ENCODE measurements around the gene TRIM72. TPM values are rescaled to one million over a fixed set of nuclear protein-coding genes. Genes with fewer than 3 reads are reported as not detected.
"Not testable (repeated sequence)": the region's sequence is repeated elsewhere in the genome, so short reads cannot be mapped to it uniquely, and the experiment has no call there.

TRIM72 gene
- total RNA-seq, 2 donors from 2014 or later: 0.08 to 0.17 TPM

DNA sequence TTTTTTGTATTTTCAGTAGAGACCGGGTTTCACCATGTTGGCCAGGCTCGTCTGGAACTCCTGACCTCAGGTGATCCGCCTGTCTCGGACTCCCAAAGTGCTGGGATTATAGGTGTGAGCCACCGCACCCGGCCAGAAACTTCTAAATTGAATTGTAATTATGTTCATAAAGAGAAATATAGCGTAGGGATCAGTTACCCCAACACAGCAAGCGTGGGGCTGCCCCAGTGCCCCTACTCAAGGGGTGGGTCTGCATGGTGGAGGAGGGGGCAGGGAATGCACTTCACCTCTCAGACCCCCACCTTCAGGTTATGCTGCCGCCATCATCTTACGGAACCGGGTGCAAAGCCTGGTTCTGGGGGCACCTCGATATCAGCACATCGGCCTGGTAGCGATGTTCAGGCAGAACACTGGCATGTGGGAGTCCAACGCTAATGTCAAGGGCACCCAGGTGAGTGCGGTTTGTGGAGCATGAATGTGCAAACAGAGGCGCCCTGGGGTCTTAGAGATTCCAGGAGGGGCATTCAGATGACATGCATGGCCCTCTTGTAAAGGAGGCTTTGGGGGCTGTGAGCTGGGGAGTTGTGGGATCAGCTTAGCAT lies 63.8 kb downstream of the TRIM72 start:
- H3K4me1 Mint-ChIP-seq: peaks cover 2% of the 10 kb centered on the region
- no peaks in the 10 kb centered on the region for H3K27me3 Mint-ChIP-seq
- DNase-seq: no peak
- no peak overlapping the region for H3K27ac Mint-ChIP-seq
- no peaks in the 10 kb centered on the region for H3K9me3 ChIP-seq (ENCODE audit: control insufficient read depth, low read length, poor library complexity, severe bottlenecking)
- peaks cover 6% of the 10 kb centered on the region for H3K36me3 Mint-ChIP-seq (ENCODE audit: low read depth)
- no peak for ATAC-seq
- H3K4me3 Mint-ChIP-seq: no peak overlapping the region

- ATAC-seq; H3K9me3 ChIP-seq (ENCODE audit: control insufficient read depth, low read length, poor library complexity, severe bottlenecking); H3K27me3 Mint-ChIP-seq; H3K27ac Mint-ChIP-seq; DNase-seq; H3K4me1 Mint-ChIP-seq; H3K36me3 Mint-ChIP-seq (ENCODE audit: low read depth); H3K4me3 Mint-ChIP-seq: not testable (repeated sequence)
Observed at GRCh38 chr16:31278853-31279252, 64.9 kb downstream of the TRIM72 start.

Other genes with a start within 250 kb of the TRIM72 start
- under 1 TPM; 0.21 to 0.60 TPM for gene HSD3B7, start 228.9 kb upstream of the TRIM72 start, total RNA-seq
- gene STX1B, start 203.5 kb upstream of the TRIM72 start, total RNA-seq: under 1 TPM; 0.27 to 0.47 TPM
- 10 to 100 TPM; 72.0 to 72.1 TPM for gene STX4, start 180.6 kb upstream of the TRIM72 start, total RNA-seq
- gene ZNF668, start 139.9 kb upstream of the TRIM72 start, total RNA-seq: 10 to 100 TPM in 1 of 2 donors, 1 to 10 TPM in 1; 9.6 to 12.1 TPM
- 10 to 100 TPM; 17.0 to 21.7 TPM for gene ZNF646, start 139.7 kb upstream of the TRIM72 start, total RNA-seq
- 1 to 10 TPM; 3.2 to 4.4 TPM for gene PRSS53, start 125.2 kb upstream of the TRIM72 start, total RNA-seq
- 10 to 100 TPM; 30.6 to 31.7 TPM for gene VKORC1, start 119.3 kb upstream of the TRIM72 start, total RNA-seq
- gene BCKDK, start 105.7 kb upstream of the TRIM72 start, total RNA-seq: 1 to 10 TPM; 8.5 to 9.9 TPM
- gene KAT8, start 96.5 kb upstream of the TRIM72 start, total RNA-seq: 10 to 100 TPM; 86.7 to 97.6 TPM
- not detected for gene PRSS8, start 78.4 kb upstream of the TRIM72 start, total RNA-seq
- under 1 TPM; 0.10 to 0.47 TPM for gene PRSS36, start 64.1 kb upstream of the TRIM72 start, total RNA-seq
- 100 to 1,000 TPM; 910 to 947 TPM for gene FUS, start 34.0 kb upstream of the TRIM72 start, total RNA-seq
- gene PYCARD, start 11.4 kb upstream of the TRIM72 start, total RNA-seq: 10 to 100 TPM; 17.9 to 22.1 TPM
- not detected for gene PYDC1, start 3.0 kb downstream of the TRIM72 start, total RNA-seq
- 10 to 100 TPM in 1 of 2 donors, 1 to 10 TPM in 1; 7.3 to 12.5 TPM for gene ITGAM, start 45.9 kb downstream of the TRIM72 start, total RNA-seq
- gene ITGAX, start 141.1 kb downstream of the TRIM72 start, total RNA-seq: 10 to 100 TPM in 1 of 2 donors, 1 to 10 TPM in 1; 4.6 to 16.0 TPM
- gene ITGAD, start 179.2 kb downstream of the TRIM72 start, total RNA-seq: not detected
- gene COX6A2, start 214.2 kb downstream of the TRIM72 start, total RNA-seq: not detected
- under 1 TPM; 0.10 to 0.23 TPM for gene ZNF843, start 228.7 kb downstream of the TRIM72 start, total RNA-seq
- 10 to 100 TPM; 15.8 to 21.9 TPM for gene ARMC5, start 245.4 kb downstream of the TRIM72 start, total RNA-seq

Data from T-helper 17 cell (primary cell).